CD8-positive, alpha-beta memory T cell (primary cell): ENCODE measurements around the gene KLHL35. TPM values are rescaled to one million over a fixed set of nuclear protein-coding genes. Genes with fewer than 3 reads are reported as not detected.

Source experiments
- CTCF ChIA-PET: fragments of 350-600 bp; sonication (Branson Sonifier 250); formaldehyde crosslinking; loops from one replicate; lab custom pipeline; 2021; ENCODE audit warnings: antibody characterized with exemption; lab: Charles Lee
- POLR2A ChIA-PET: fragments of 350-600 bp; sonication (Branson Sonifier 250); formaldehyde crosslinking; loops from one replicate; lab custom pipeline; 2021; ENCODE audit warnings: antibody characterized with exemption; lab: Charles Lee
- DNase-seq, 5 donors: peaks; one replicate each; pipeline versions ENCODE4 v3.0.0 to v3.0.0-alpha.2; 2020 to 2022; ENCODE audit warnings: mixed read lengths in 1 of 5
- H3K27ac ChIP-seq: one replicate; pipeline ENCODE4 v1.7.0; 2013; ENCODE audit warnings: low read depth, mild to moderate bottlenecking, low read length, moderate library complexity
- H3K27me3 ChIP-seq: 2 replicates; pipeline ENCODE4 v1.7.0; 2013; ENCODE audit warnings: low read length, mild to moderate bottlenecking; ENCODE audit not compliant: insufficient read depth, poor library complexity, severe bottlenecking
- H3K36me3 ChIP-seq: 2 replicates; pipeline ENCODE4 v1.7.0; 2013; ENCODE audit warnings: mild to moderate bottlenecking, low read length, moderate library complexity; ENCODE audit not compliant: insufficient read depth
- H3K4me1 ChIP-seq: 2 replicates; pipeline ENCODE4 v1.7.0; 2013; ENCODE audit warnings: mild to moderate bottlenecking, low read length, moderate library complexity; ENCODE audit not compliant: insufficient read depth
- H3K4me3 ChIP-seq: 2 replicates; pipeline ENCODE4 v1.7.0; 2013; ENCODE audit warnings: mild to moderate bottlenecking, low read length
- H3K9me3 ChIP-seq: 2 replicates; pipeline ENCODE4 v1.7.0; 2013; ENCODE audit warnings: mild to moderate bottlenecking, low read length
- H3K27ac Mint-ChIP-seq, 8 donors: one replicate each; pipeline ENCODE4 v1.8.0; 2020 to 2021; ENCODE audit warnings: mixed read lengths in 8 of 8, mild to moderate bottlenecking in 6 of 8, inconsistent platforms in 3 of 8, moderate library complexity in 3 of 8
- H3K27me3 Mint-ChIP-seq, 2 donors: one replicate each; pipeline ENCODE4 v1.8.0; 2020 to 2021; ENCODE audit warnings: mixed read lengths in 2 of 2, mild to moderate bottlenecking in 1 of 2, moderate library complexity in 1 of 2
- H3K36me3 Mint-ChIP-seq, 3 donors: one replicate each; pipeline ENCODE4 v1.8.0; 2020 to 2021; ENCODE audit warnings: mixed read lengths in 3 of 3, inconsistent platforms in 1 of 3, mild to moderate bottlenecking in 1 of 3
- H3K4me1 Mint-ChIP-seq, 3 donors: one replicate each; pipeline ENCODE4 v1.8.0; 2020 to 2021; ENCODE audit warnings: mixed read lengths in 3 of 3, inconsistent platforms in 1 of 3, mild to moderate bottlenecking in 1 of 3
- H3K4me3 Mint-ChIP-seq, 7 donors: one replicate each; pipeline ENCODE4 v1.8.0; 2020 to 2021; ENCODE audit warnings: mixed read lengths in 7 of 7, mild to moderate bottlenecking in 6 of 7, moderate library complexity in 4 of 7, inconsistent platforms in 2 of 7
- H3K9me3 Mint-ChIP-seq, 5 donors: one replicate each; pipeline ENCODE4 v1.8.0; 2020 to 2022; ENCODE audit warnings: mixed read lengths in 5 of 5, mild to moderate bottlenecking in 3 of 5, moderate library complexity in 2 of 5, inconsistent platforms in 1 of 5
- polyA plus RNA-seq: library from polyadenylated mRNA; unstranded; fragments of 300-500 nt; fragmentation: Illumina TruSeq; gene quantifications from one replicate; pipeline ENCODE4 v1.2.3, GENCODE V29; 2021
- total RNA-seq, 2 experiments: library from RNA; stranded (reverse); gene quantifications; one replicate each; pipeline ENCODE4 v1.2.3, GENCODE V29; 2021

The KLHL35 gene
- total and polyA plus RNA-seq, 3 experiments from 2014 or later, result 0.37 to 0.83 (median 0.44) TPM

DNA sequence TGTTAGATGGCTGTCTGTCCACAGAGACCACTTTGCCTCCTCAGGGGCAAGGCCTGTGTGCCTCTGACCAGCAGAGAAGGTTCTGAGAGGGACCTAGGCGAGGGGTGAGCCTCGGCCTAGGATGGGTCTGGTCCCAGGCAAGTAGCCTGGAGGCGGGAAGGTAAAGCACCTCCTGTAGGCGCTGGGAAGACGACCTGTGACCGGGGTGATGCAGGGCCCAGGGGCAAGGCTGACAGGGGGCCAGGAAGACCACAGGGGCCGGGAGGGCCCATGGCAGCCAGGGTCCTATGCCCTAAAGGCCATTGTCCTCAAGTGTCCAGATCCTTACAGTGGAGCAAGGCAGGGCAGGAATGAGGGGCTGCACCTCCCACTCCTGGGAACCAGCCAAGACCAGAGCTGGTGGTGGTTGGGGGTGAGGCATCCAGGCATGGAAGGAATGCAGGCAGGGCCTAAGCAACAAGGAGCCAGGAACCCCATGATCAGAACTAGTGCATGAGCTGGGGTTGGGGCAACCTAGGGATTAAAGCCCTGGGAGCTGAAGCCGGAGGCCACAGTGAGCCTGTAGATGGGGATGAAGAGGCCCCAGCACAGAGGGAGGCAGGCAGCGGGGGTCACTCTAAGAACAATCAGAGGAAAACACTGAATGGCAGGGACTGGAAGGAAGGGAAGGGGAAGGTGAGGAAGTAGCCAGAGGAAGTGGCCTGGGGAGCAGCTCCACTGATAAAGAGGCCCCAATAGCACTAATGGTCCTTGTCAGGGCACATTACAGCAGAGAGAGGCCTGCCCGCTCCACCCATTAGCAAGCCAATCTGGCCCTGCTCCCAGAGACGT, 32.9 kb upstream of the KLHL35 start:
- no peaks in the 10 kb centered on the region for H3K9me3 ChIP-seq
- no peak overlapping the region for H3K4me3 ChIP-seq
- Mint-ChIP-seq H3K4me1 (no peaks in the 10 kb centered on the region), H3K27me3 (peaks cover 0 to 4% of the 10 kb centered on the region in 2 donors), H3K27ac (peak overlapping the region in 2 of 8 donors; percentile 65 to 68), H3K4me3 (no peak overlapping the region), H3K9me3 (no peaks in the 10 kb centered on the region), H3K36me3 (peaks cover 0 to 3% (median 3%) of the 10 kb centered on the region in 3 donors)
- no peak overlapping the region for H3K27ac ChIP-seq
- no peaks in the 10 kb centered on the region for H3K4me1 ChIP-seq
- no peaks in the 10 kb centered on the region for H3K36me3 ChIP-seq
- ChIA-PET POLR2A (no interaction called here), CTCF (interaction anchor here (1.0 to 1.4 kb wide), 2 partner anchors 10 to 21 kb away, joined by 3 read pairs; no protein-coding TSS in a partner anchor)
- no peak for DNase-seq
- H3K27me3 ChIP-seq, result no peaks in the 10 kb centered on the region

DNA sequence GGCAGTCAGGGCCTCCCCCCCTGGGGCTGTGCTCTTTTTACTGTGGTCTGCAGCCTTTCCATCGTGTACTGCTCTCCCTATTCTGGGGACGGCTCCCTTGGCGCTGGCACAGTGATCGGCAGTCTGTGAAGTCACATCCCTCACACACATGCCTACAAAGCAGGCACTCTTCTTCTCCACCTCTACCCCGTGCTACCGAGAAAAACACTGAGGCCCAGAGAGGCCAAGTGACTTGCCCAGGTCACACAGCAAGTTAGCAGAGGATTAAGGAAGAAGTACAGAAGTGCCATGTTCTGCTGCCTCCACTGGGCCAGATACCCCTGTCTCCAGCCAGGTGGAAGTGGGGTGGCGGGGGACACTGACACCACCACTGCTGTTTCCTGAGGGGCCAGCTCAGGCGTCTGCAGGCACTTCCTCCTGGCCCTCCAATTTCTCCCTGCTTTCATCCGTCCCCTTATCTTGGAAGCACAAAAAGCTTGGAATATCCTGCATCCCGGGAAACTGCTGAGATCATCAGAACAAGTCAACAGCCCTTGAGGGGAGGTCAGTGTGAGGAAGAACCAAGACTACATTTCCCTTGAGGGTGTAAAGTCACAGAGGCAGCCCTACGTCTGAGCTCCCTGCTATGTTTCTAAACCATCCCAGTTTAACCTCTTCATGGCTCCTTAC, 30.2 kb upstream of the KLHL35 start:
- Histone ChIP-seq H3K27me3 (no peaks in the 10 kb centered on the region), H3K36me3 (no peaks in the 10 kb centered on the region), H3K4me3 (no peak overlapping the region), H3K4me1 (no peaks in the 10 kb centered on the region), H3K9me3 (no peaks in the 10 kb centered on the region), H3K27ac (no peak overlapping the region)
- ChIA-PET POLR2A (no interaction called here), CTCF (no interaction called here)
- H3K9me3 Mint-ChIP-seq, result no peaks in the 10 kb centered on the region
- no peaks in the 10 kb centered on the region for H3K4me1 Mint-ChIP-seq
- peak overlapping the region in 2 of 8 donors; percentile 38 to 42 for H3K27ac Mint-ChIP-seq
- H3K4me3 Mint-ChIP-seq, result no peak overlapping the region
- peaks cover 0 to 6% (median 6%) of the 10 kb centered on the region in 3 donors for H3K36me3 Mint-ChIP-seq
- no peak for DNase-seq
- peaks cover 0 to 2% of the 10 kb centered on the region in 2 donors for H3K27me3 Mint-ChIP-seq

- H3K27ac Mint-ChIP-seq, result peak overlapping the region in 3 of 8 donors; percentile 23 to 61 (median 47)
- peaks cover 0 to 6% (median 6%) of the 10 kb centered on the region in 3 donors for H3K36me3 Mint-ChIP-seq
Observed at GRCh38 chr11:75462117-75462653, 29.2 kb upstream of the KLHL35 start.

DNA sequence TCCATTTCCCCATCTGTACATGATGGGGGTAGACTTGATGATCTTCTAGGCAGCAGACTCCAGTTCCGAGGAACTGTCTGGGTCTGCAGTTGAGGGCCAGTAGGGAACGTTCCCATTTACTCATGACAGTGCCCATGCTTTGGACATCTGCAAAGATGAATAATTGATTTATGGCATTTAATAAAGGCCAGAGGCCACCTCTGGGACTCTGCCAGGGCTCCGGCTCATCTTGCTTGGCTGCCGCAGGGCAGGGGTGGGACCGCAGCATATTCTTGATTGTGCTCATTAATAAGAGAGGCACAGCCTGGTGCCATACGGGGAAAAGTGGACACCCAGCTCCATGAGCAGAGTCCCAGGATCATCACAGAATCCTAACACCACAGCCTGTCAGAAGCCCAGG, 28.1 kb upstream of the KLHL35 start:
- H3K4me1 Mint-ChIP-seq, result no peaks in the 10 kb centered on the region
- peaks cover 0 to 6% (median 6%) of the 10 kb centered on the region in 3 donors for H3K36me3 Mint-ChIP-seq
- CTCF ChIA-PET, result interaction anchor here (1.4 kb wide), 1 partner anchor 71 kb away, joined by 4 read pairs; no protein-coding TSS in a partner anchor
- H3K27ac ChIP-seq, result no peak overlapping the region
- H3K27me3 Mint-ChIP-seq, result no peaks in the 10 kb centered on the region
- H3K36me3 ChIP-seq, result no peaks in the 10 kb centered on the region
- no peaks in the 10 kb centered on the region for H3K4me1 ChIP-seq
- H3K4me3 ChIP-seq, result no peak overlapping the region
- no peaks in the 10 kb centered on the region for H3K9me3 Mint-ChIP-seq
- no peaks in the 10 kb centered on the region for H3K27me3 ChIP-seq
- DNase-seq, result no peak
- H3K9me3 ChIP-seq, result no peaks in the 10 kb centered on the region
- H3K27ac Mint-ChIP-seq, result peak overlapping the region in 1 of 8 donors; percentile 58
- H3K4me3 Mint-ChIP-seq, result no peak overlapping the region
- POLR2A ChIA-PET, result no interaction called here

More at GRCh38 chr11:75462117-75462653, 29.2 kb upstream of the KLHL35 start:
- Histone ChIP-seq H3K27ac (no peak overlapping the region), H3K36me3 (no peaks in the 10 kb centered on the region), H3K27me3 (no peaks in the 10 kb centered on the region), H3K9me3 (no peaks in the 10 kb centered on the region), H3K4me3 (no peak overlapping the region), H3K4me1 (no peaks in the 10 kb centered on the region)
- no peaks in the 10 kb centered on the region for H3K4me1 Mint-ChIP-seq
- H3K9me3 Mint-ChIP-seq, result no peaks in the 10 kb centered on the region
- no peak overlapping the region for H3K4me3 Mint-ChIP-seq
- POLR2A ChIA-PET, result no interaction called here
- no peak for DNase-seq
- H3K27me3 Mint-ChIP-seq, result no peaks in the 10 kb centered on the region
- CTCF ChIA-PET, result interaction anchor here (1.4 kb wide), 1 partner anchor 70 kb away, joined by 4 read pairs; no protein-coding TSS in a partner anchor

GRCh38 chr11:75456596-75457183, 23.7 kb upstream of the KLHL35 start:
- Histone ChIP-seq H3K27me3 (no peaks in the 10 kb centered on the region), H3K4me3 (no peak overlapping the region), H3K36me3 (no peaks in the 10 kb centered on the region), H3K27ac (no peak overlapping the region), H3K9me3 (no peaks in the 10 kb centered on the region), H3K4me1 (no peaks in the 10 kb centered on the region)
- H3K27me3 Mint-ChIP-seq, result peaks cover 0 to 2% of the 10 kb centered on the region in 2 donors
- no peaks in the 10 kb centered on the region for H3K9me3 Mint-ChIP-seq
- DNase-seq, result no peak
- H3K36me3 Mint-ChIP-seq, result peaks cover 0 to 12% (median 3%) of the 10 kb centered on the region in 3 donors
- no peaks in the 10 kb centered on the region for H3K4me1 Mint-ChIP-seq
- POLR2A ChIA-PET, result no interaction called here
- no peak overlapping the region for H3K27ac Mint-ChIP-seq
- CTCF ChIA-PET, result interaction anchor here (1.0 to 3.5 kb wide), 2 partner anchors 11 to 73 kb away, joined by 3 to 14 read pairs; no protein-coding TSS in a partner anchor
- H3K4me3 Mint-ChIP-seq, result no peak overlapping the region

- DNase-seq, result no peak
- no peak overlapping the region for H3K4me3 Mint-ChIP-seq
- Histone ChIP-seq H3K4me3 (no peak overlapping the region), H3K9me3 (no peaks in the 10 kb centered on the region), H3K27me3 (no peaks in the 10 kb centered on the region), H3K36me3 (no peaks in the 10 kb centered on the region), H3K4me1 (no peaks in the 10 kb centered on the region), H3K27ac (no peak overlapping the region)
- CTCF ChIA-PET, result interaction anchor here (0.9 to 3.5 kb wide), 5 partner anchors 10 to 119 kb away, joined by 3 to 14 read pairs (median 3); no protein-coding TSS in a partner anchor
- peak overlapping the region in 1 of 8 donors; percentile 21 for H3K27ac Mint-ChIP-seq
- peaks cover 0 to 7% (median 1%) of the 10 kb centered on the region in 3 donors for H3K36me3 Mint-ChIP-seq
- POLR2A ChIA-PET, result no interaction called here
- no peaks in the 10 kb centered on the region for H3K9me3 Mint-ChIP-seq
- no peaks in the 10 kb centered on the region for H3K4me1 Mint-ChIP-seq
- H3K27me3 Mint-ChIP-seq, result peaks cover 0 to 2% of the 10 kb centered on the region in 2 donors
Observed at GRCh38 chr11:75454987-75455386, 22.0 kb upstream of the KLHL35 start.

DNA sequence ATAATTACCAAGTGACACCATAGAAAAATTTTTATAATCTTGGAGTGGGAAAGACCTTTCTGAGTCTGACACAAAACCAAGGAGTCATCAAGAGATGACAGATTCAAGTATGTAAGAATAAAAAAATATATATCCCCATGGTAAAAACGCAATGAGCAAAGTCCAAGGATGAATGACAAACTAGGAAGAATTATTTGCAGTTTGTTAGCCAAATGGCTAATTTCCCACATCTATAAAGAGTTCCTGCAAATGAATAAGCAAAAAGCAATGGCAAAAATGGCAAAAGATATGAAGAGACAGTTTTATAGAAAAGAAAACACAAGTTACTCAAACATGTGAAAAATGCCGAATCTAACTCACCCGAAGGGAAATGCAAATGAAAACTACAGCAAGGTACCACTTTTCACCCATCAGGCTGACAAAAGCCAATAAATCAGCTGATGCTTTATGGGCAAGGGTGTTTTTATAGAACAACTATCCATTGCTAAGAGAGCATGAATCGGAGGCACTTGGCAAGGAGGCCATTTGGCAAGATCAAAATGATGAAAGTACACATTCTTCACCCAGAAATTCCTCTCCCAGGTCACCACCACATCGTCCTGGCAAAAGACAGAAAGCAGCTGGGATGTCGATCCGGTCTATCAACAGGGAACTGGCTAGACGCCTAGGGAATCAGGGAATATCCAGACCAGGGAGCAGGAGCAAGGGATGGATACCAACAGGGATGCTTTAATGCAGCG, 21.1 kb upstream of the KLHL35 start:
- no peaks in the 10 kb centered on the region for H3K9me3 ChIP-seq
- no peaks in the 10 kb centered on the region for H3K4me1 ChIP-seq
- no peak overlapping the region for H3K4me3 Mint-ChIP-seq
- H3K4me1 Mint-ChIP-seq, result no peaks in the 10 kb centered on the region
- no peak overlapping the region for H3K4me3 ChIP-seq
- no peaks in the 10 kb centered on the region for H3K27me3 ChIP-seq
- peak overlapping the region in 2 of 8 donors; percentile 54 to 58 for H3K27ac Mint-ChIP-seq
- ChIA-PET POLR2A (no interaction called here), CTCF (interaction anchor here (1.2 to 3.5 kb wide), 3 partner anchors 9 to 120 kb away, joined by 3 to 14 read pairs (median 6); no protein-coding TSS in a partner anchor)
- H3K27me3 Mint-ChIP-seq, result peaks cover 0 to 2% of the 10 kb centered on the region in 2 donors
- peaks cover 0 to 6% (median 0%) of the 10 kb centered on the region in 3 donors for H3K36me3 Mint-ChIP-seq
- no peaks in the 10 kb centered on the region for H3K36me3 ChIP-seq
- H3K9me3 Mint-ChIP-seq, result no peaks in the 10 kb centered on the region
- no peak overlapping the region for H3K27ac ChIP-seq
- no peak for DNase-seq
